Putamen (tissue), 1 donor: ENCODE measurements around the gene HOXA5.

Source experiments
- DNase-seq: peaks from one replicate; pipeline ENCODE4 v3.0.0-alpha.2; 2016; ENCODE audit warnings: low spot score

The HOXA5 gene

GRCh38 chr7:27118580-27118979, 24.9 kb downstream of the HOXA5 start:
- DNase-seq: no peak

- DNase-seq: no peak
These were observed 25.5 kb downstream of the HOXA5 start for GRCh38 chr7:27117887-27118491.

DNA sequence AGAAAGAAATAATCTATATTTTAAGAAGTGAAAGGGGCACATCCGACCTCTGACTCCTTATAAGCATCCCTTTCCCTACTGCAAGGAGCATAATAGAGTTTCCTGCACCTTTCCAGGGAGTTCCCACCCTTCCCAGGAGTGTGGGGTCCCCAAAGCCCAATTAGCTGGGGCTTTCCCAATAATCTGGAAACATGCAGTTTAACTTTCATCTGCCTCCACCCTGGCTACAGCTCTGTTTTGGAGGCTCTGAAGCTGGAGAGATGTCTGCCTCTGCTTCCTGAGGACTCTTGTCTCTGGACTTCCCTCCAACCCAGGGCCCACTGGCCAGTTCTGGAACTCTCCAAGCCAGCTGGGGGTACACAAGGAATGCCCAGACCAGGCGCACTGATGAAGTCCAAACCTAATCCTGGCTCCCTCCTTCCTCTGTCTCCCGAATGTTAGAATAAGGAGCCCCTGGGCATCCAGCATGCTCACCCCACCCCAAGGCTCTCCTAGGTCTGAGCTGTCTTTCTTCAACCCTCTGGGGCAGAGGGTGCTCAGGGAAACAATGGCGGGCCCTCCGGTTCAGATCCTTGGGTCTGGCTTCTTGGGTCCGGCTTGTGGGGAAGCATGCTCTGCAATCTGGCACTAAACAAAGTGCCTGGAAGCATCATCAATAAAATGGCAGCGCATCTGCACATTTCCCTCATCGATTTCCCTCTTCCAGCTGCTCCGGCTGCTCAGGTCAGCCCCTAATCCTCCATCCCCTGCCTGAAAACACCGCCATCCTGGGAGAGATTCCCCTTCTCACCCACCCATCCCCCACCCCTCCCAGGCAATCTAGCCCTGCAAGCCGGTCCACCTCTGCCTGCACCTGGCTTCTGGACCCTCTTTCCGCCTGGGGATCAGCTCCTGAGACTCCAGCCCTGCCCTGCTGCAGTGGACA, 26.3 kb downstream of the HOXA5 start:
- no peak for DNase-seq

GRCh38 chr7:27116031-27116961, 27.2 kb downstream of the HOXA5 start:
- no peak for DNase-seq

DNA sequence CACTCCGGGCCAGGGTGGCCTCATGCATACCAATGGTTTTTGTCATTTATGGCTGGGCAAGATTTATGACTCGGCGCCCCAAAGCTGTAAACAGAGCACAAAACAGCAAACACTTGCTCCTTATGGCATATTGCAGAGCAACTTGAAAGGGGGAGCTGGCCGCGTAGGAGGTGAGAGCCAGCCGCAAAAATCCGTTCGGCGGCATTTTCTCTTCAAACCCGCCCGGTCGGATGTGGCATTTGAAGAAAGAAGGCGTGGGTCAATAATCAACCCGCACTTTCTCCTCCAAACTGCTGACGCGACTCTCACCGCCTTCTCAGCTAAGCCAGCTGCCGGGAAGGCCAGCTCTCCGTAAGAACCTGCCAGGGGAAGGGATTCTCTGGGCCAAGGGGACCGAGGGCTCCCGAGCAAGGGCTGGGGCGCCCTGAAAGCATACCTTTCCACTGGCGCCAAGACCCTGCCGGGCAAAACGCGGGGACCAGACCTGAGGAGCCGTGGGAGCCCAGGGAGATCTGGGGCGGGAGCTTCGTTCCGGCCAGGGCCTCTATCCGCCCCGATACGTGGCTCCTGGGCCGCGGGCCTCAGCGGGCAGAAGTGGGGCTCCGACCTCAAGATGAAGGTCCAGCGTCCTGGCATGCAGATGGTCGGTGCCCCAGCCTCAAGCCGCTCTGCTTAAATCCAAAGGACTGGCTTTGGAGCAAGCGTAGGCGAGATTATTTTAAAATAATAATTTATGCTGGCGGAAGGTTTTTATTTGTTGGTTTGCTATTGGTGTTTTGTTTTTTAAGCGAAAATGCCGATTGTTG, 28.1 kb downstream of the HOXA5 start:
- no peak for DNase-seq

GRCh38 chr7:27114881-27115220, 28.6 kb downstream of the HOXA5 start:
- no peak for DNase-seq

- no peak for DNase-seq
These were observed 29.3 kb downstream of the HOXA5 start for GRCh38 chr7:27113991-27114769.

DNA sequence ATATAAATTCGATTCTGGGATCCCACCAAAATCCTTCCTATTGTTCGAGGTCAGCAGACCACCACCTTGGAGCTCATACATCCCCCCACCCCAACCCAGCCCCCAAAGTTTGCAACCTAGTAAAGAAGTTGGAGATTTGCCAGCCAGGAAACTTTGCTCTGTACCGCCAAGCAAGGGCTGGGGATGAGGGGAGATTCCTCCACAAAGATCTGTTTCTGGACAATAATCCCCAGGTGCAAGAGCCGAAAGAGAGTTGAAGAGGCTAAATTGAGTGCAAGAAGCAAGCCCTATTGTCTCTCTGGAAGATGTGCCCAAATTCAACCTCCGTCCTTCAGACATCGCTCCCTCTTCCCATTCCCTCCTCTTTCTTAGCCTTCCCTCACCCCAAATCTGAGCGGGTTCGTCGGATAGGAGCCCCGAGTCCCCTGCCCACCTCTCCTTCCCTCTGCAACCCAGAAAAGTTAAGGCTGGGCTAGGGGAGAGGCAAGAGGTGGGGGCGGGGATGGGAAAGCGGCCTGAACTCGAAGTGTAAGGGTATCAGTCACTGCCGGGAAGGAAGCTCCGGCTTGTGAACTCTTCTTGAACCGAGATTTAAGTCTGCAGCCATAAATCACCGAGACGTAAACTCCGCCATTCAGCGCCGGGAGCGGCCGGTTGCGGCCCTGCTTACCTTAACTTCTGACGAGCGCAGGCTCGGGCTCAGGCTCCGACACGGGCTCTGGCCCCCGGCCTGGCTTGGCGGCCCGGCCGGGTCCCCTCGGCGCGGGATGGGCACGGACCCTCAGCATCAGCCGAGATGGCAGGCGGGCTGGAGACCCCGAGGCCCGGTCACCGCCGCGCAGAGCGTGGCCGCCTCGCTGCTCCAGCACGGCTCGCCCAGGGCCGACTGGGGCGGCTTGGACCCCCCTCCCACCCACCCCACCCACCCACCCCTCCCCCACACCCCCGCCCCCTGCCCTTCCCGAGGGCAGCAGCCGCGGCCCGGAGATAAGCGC, 30.2 kb downstream of the HOXA5 start:
- no peak for DNase-seq

GRCh38 chr7:27112361-27112760, 31.1 kb downstream of the HOXA5 start:
- DNase-seq: no peak

DNA sequence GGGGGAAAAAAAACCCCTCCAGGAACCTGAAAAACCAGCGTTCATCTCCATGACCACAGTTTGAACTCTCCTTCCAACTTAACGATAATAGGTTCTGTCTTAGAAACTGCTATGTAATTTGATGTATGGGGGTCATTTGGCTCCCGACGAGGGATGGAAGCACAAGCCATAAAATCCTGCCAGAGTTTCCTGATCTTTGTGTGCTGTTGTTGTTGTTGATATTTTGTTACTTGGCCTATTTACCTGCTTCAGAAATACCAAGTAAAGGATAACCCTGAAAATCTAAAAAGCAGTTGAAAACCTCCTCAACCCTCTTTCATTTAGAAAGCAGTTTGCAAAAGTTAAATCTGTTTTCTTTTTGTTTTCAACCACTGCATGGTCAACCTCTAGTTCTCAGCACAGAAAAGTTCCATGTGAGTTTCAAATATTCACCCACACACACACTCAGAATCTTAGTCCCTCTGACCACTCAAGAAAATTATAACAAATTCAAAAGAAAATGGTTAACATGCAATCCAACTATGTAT, 31.7 kb downstream of the HOXA5 start:
- no peak for DNase-seq

- DNase-seq: no peak
These were observed 32.3 kb downstream of the HOXA5 start for GRCh38 chr7:27111042-27111750.

DNA sequence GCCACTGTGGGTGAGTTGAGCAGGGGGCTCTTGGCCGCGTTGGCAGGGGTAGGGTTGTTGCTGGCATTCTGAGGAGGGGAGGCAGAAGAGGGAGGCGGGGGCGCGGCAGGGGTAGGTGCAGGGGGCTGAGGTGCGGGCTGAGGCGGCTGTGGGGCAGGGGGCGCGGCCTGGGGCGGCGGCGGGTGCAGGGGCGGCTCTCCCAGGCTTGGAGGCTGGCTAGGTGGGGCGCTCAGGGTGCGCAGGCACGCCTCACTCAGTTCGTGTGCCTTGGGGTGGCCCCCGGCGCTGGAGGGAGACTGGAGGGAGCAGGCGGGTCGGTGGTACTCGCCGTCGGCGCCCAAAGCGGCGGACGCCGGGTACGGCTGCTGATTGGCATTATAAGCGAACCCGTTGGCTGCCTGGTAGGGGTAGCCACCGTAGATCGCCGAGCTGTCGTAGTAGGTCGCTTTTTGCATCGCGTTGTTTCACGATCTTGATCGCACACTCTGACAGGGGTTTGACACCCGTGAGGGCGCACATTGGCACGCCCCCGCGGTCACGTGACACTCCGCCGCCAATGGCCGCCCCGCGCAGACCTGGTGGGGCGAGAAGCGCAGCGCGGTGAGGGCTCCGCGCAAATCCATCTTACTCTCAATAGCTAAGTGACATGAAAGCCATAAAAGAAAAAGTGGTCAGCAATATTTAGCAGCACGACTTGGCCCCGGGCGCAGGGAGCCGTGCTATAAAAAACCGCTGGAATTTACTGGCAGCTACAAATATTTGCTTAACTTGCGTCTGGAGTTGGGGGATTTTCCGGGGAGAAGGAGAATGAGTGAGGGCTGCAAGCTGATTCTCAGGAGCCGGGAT, 33.1 kb downstream of the HOXA5 start:
- no peak for DNase-seq

DNA sequence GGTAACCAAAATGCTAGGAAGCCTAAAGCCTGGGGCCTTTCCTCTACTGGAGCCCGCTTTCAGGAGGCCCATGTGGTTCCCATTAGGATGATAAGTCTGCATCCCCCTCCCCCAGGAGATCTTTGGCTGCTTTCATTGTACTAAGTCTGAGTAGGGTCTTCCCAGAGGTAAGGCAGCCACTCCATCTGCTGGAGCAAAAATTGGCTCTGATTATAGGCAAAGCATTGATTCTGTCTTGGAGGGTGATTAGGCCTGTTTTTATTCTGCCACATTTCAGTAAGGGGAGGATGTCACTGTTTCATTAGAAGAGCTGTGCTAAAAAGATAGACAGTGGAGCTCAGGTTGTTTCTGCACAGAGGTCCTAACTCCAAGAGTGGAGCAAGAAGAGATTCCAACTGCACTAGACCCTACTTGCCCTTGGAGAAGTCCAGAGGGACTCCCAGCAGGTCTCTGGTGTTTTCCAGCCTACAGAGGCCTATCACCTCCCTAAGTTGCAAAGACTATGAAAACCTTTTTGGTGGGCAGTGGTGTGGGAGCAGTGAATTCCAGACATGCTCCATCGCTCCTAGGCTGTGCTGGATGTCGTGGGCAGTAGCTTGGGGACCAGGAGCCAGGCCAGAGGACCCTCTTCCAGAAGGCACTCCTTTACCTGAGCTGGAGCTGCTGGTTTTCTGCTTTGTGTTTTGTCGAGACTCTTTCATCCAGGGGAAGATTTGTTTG, 33.9 kb downstream of the HOXA5 start:
- DNase-seq: no peak

- no peak for DNase-seq
These were observed 34.9 kb downstream of the HOXA5 start for GRCh38 chr7:27108390-27109127.

- DNase-seq: no peak
These were observed 35.8 kb downstream of the HOXA5 start for GRCh38 chr7:27107391-27108381.
